ENCODE results near the gene DAB2IP.

GRCh38 chr9:121744687-121745395 is 93.4 kb downstream of the DAB2IP start:
- TF ChIP-seq CTCF (IDR thresholded peaks at IDR 0.05; ENCODE audit: low read length), result no peak; the same call in 1 of the 2 replicates
- TF ChIP-seq EZH2 (IDR thresholded peaks at IDR 0.05; ENCODE audit: borderline replicate concordance, low read length), result no peak

All from OCI-LY1 (cell line).